Tibial artery (tissue), 4 donors: ENCODE data around the gene MAPK12.

ENCODE experiments used
- DNase-seq, 2 donors: peaks; one replicate each; pipeline ENCODE4 v3.0.0-alpha.2; 2019
- H3K27ac ChIP-seq, 2 donors: fragments of 200-600 bp; sonication (generic) in 1 of 2; 1 replicate in 1 of 2; 2 replicates in 1 of 2; pipeline ENCODE4 v1.5.1; 2018 to 2019; ENCODE audit warnings: mild to moderate bottlenecking in 1 of 2
- H3K27me3 ChIP-seq, 2 donors: fragments of 200-600 bp; sonication (generic) in 1 of 2; one replicate each; pipeline versions ENCODE4 v1.5.1 to v1.6.0; 2016 to 2019
- H3K36me3 ChIP-seq, 3 donors: fragments of 200-600 bp; sonication (generic) in 2 of 3; one replicate each; pipeline ENCODE4 v1.5.1; 2016 to 2019; ENCODE audit warnings: mild to moderate bottlenecking in 2 of 3
- H3K4me1 ChIP-seq, 4 donors: fragments of 200-600 bp; sonication (generic) in 2 of 4; 1 replicate in 3 of 4; 2 replicates in 1 of 4; pipeline ENCODE4 v1.5.1; 2016 to 2019
- H3K4me3 ChIP-seq, 2 donors: fragments of 200-600 bp; sonication (generic) in 1 of 2; 1 replicate in 1 of 2; 2 replicates in 1 of 2; pipeline ENCODE4 v1.5.1; 2018 to 2019; ENCODE audit warnings: mild to moderate bottlenecking in 2 of 2
- H3K9me3 ChIP-seq, 3 donors: fragments of 200-600 bp; sonication (generic) in 1 of 3; one replicate each; pipeline ENCODE4 v1.5.1; 2016 to 2019
- intact Hi-C: fragments of 100-400 bp; cut with DNase I; formaldehyde crosslinking; loops from one replicate; pipeline ENCODE4 v1.15.0; 2023; ENCODE audit warnings: low total_unique reads
- TF ChIP-seq, protein P1 (sequence below), 2 experiments: fragments of 200-600 bp in 1 of 2; fragments of 450-650 bp in 1 of 2; IDR thresholded peaks; one replicate each; pipeline ENCODE4 v1.5.1; 2017 to 2019; ENCODE audit warnings: antibody characterized with exemption in 2 of 2, mild to moderate bottlenecking in 1 of 2, moderate library complexity in 1 of 2

The MAPK12 gene

DNA sequence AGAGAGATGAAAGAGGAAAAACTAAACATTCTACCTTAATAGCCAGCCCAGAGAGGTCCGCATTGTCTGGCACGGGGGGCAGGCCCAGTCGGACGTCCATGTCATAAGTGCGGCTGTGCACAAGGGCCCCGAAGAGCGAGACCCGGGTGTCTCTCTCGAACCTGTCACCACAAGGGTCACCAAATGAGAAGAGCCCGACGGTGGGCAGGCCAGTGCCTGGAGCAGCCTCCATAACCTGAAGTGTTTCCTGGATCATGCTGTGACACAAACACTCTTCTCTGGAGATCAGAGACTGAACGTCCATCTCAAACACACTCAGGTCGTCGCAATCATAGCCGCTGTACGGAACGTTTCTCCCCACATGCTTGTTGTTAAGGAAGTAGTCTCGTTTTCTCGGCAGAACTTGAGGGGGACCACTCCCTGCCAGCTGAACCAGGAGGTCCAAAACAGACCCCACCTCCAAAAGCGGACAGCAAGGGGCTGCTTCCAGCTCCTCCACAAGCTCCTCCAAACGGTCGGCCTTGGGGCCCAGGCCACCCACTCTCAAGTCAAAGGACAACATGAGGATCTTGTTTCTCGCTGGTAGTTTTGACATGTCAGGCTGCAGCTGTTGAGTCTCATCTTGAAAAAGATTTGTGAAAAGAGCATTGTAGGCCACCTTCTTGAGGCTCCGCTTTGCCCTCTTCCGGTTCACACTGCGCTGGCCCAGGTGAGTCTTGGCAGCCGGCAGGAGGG lies 17.6 kb downstream of the MAPK12 start:
- Histone ChIP-seq H3K4me3 (peak overlapping the region; percentile 77 to 95), H3K27me3 (no peaks in the 10 kb centered on the region), H3K27ac (peak overlapping the region; percentile 90), H3K9me3 (no peaks in the 10 kb centered on the region), H3K4me1 (peaks cover 0 to 59% (median 42%) of the 10 kb centered on the region in 4 donors), H3K36me3 (peaks cover 5 to 33% (median 16%) of the 10 kb centered on the region in 3 donors)
- TF ChIP-seq, protein P1, sequence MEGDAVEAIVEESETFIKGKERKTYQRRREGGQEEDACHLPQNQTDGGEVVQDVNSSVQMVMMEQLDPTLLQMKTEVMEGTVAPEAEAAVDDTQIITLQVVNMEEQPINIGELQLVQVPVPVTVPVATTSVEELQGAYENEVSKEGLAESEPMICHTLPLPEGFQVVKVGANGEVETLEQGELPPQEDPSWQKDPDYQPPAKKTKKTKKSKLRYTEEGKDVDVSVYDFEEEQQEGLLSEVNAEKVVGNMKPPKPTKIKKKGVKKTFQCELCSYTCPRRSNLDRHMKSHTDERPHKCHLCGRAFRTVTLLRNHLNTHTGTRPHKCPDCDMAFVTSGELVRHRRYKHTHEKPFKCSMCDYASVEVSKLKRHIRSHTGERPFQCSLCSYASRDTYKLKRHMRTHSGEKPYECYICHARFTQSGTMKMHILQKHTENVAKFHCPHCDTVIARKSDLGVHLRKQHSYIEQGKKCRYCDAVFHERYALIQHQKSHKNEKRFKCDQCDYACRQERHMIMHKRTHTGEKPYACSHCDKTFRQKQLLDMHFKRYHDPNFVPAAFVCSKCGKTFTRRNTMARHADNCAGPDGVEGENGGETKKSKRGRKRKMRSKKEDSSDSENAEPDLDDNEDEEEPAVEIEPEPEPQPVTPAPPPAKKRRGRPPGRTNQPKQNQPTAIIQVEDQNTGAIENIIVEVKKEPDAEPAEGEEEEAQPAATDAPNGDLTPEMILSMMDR (IDR thresholded peaks at IDR 0.05): no peak
- DNase-seq: no peak
- intact Hi-C loops: loop anchor here (2.0 to 10.0 kb wide), 2 partner anchors 99 to 261 kb away; partner anchors contain the start of genes LMF2, NCAPH2 and PPP6R2

DNA sequence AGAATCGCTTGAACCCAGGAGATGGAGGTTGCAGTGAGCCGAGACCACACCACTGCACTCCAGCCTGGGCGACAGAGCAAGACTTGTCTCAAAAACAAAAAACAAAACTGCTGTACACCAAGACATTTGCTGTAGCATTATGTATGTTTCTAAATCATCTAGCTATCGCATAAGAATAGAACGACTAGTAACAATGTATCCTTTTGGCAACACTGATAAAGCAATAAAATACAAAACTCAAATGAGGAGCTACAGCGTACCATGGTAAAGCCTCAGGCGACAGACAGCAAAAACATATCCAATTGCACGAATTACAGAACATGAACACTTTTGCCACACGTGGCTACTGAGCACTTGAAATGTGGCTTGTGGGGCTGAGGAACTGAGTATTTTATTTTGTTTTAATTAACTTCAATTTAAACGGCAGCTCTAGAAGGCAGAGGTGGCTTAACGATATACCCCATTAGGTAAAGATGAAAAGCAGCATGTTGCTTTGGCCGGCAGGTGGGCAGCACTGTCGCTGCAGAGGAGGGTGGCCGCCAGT lies 19.0 kb downstream of the MAPK12 start:
- TF ChIP-seq, protein P1 (IDR thresholded peaks at IDR 0.05): no peak
- peaks cover 0 to 51% (median 41%) of the 10 kb centered on the region in 4 donors for H3K4me1 ChIP-seq
- H3K4me3 ChIP-seq: peak overlapping the region; percentile 77 to 95
- intact Hi-C loops: loop anchor here (10.0 kb wide), 1 partner anchor 262 kb away; the partner anchor contains the start of genes LMF2 and NCAPH2
- peaks cover 5 to 44% (median 21%) of the 10 kb centered on the region in 3 donors for H3K36me3 ChIP-seq
- H3K9me3 ChIP-seq: no peaks in the 10 kb centered on the region
- no peaks in the 10 kb centered on the region for H3K27me3 ChIP-seq
- H3K27ac ChIP-seq: no peak overlapping the region
- DNase-seq: no peak

DNA sequence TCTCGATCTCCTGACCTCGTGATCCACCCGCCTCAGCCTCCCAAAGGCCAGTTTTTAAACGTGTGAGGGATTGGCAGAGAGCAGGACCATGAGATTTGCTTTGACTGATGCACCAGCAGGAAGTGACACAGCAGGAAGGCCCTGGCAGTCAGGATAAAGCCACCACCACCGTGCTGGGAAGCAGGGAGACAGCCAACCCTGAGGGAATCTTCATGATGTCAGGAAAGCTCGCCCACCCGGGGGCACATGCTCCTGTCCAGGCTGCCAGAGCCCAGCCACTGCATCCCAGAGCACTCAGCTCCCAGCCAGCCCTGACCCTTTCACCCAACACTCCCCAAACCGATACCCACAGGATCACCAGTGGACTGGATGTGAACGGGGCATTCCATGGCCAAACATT lies 22.7 kb downstream of the MAPK12 start:
- TF ChIP-seq, protein P1 (IDR thresholded peaks at IDR 0.05): no peak
- H3K4me1 ChIP-seq: peaks cover 0 to 35% (median 26%) of the 10 kb centered on the region in 4 donors
- intact Hi-C loops: no loop called here
- DNase-seq: no peak
- no peak overlapping the region for H3K27ac ChIP-seq
- H3K36me3 ChIP-seq: peaks cover 5 to 47% (median 29%) of the 10 kb centered on the region in 3 donors
- H3K4me3 ChIP-seq: no peak overlapping the region
- H3K27me3 ChIP-seq: no peaks in the 10 kb centered on the region
- no peaks in the 10 kb centered on the region for H3K9me3 ChIP-seq

DNA sequence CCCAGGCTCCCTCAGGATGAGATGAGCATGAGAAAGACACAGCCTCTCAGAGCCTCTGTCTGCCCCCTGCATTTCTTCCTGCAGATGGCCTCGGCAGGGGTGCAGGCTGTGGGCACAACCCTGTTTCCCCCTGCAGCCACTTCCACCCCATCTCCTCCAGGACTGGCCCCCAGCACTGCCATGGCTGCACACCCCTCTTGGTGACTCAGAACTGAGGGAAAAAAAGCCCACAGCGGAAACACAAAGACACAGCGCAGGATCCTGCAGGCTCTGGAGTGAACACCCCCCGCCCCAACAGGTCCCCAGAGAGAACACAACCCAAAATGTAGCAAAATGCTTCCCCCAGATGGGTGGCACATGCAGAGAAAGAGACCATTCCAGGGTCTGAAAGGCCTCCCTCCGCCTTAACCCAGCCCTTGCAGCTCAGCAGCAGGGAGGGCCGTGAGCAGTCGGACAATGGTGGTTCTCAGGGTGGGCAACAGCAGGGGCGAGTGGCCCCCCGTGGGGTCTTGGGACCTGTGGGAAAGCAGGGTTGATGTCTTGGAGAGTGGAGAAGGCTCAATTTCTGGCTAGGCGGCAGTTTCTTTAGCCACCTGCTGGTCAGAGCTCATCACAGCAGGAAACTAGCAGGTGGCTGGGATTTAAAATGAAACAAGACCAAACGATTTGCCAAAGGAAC lies 24.6 kb downstream of the MAPK12 start:
- no peaks in the 10 kb centered on the region for H3K9me3 ChIP-seq
- intact Hi-C loops: no loop called here

DNA sequence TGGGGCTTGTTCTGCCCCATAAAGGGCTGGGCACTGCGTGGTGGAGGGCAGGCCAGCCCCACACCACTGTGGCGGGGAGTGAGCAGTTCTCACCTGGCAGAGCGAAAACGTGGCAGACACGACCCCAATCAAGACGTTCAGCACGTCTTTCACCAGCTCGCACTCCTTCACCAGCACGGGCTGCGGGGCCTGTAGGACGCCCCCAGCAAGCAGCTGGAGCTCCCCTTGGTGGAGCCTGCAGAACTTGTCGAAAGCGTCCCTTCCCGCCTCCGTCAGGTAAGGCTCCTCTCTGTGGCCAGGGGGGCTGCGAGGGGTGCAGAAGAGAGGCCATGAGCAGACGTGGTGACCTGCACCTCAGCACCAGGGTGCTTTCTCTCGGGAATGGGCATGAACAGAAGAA lies 28.3 kb downstream of the MAPK12 start:
- H3K4me3 ChIP-seq: no peak overlapping the region
- H3K9me3 ChIP-seq: no peaks in the 10 kb centered on the region
- TF ChIP-seq, protein P1 (IDR thresholded peaks at IDR 0.05): no peak
- peaks cover 8 to 68% (median 48%) of the 10 kb centered on the region in 3 donors for H3K36me3 ChIP-seq
- H3K27me3 ChIP-seq: no peaks in the 10 kb centered on the region
- intact Hi-C loops: no loop called here
- no peaks in the 10 kb centered on the region for H3K4me1 ChIP-seq
- H3K27ac ChIP-seq: no peak overlapping the region
- no peak for DNase-seq

More for the DNA sequence above, 24.6 kb downstream of the MAPK12 start:
- peaks cover 0 to 16% (median 13%) of the 10 kb centered on the region in 4 donors for H3K4me1 ChIP-seq
- TF ChIP-seq, protein P1 (IDR thresholded peaks at IDR 0.05): no peak
- peaks cover 5 to 66% (median 44%) of the 10 kb centered on the region in 3 donors for H3K36me3 ChIP-seq
- no peak overlapping the region for H3K27ac ChIP-seq
- no peak overlapping the region for H3K4me3 ChIP-seq
- DNase-seq: no peak
- no peaks in the 10 kb centered on the region for H3K27me3 ChIP-seq
